Mesangial cell (primary cell): Measurements from ENCODE around the gene HEMGN. TPM values are rescaled to one million over a fixed set of nuclear protein-coding genes. Genes with fewer than 3 reads are reported as not detected.

Experiments
- total RNA-seq: library from RNA; depleted of rRNA; stranded (reverse); fragments of >200 nt; gene quantifications from 2 replicates; pipeline ENCODE4 v1.2.3, GENCODE V29; 2015

The HEMGN gene
- total RNA-seq, result not detected in 2 replicates

GRCh38 chr9:97938081-97938644 lies at the start of gene HEMGN:
HEMGN (minus strand) TSS chr9:97938172; CDS start chr9:97938136, 36 bp downstream.

GRCh38 chr9:97982683-97983588 lies 45.0 kb upstream of the HEMGN start, which contains the start of gene ANP32B:
ANP32B (plus strand) TSS chr9:97983341; CDS start chr9:97983556, 215 bp downstream.

GRCh38 chr9:97921959-97922724 lies 15.8 kb downstream of the HEMGN start, which contains the start of gene TRMO:
TRMO (minus strand) TSS chr9:97922500; CDS start chr9:97922493, 7 bp downstream.

Other genes starting within 250 kb of the HEMGN start
- gene XPA, start 240.8 kb downstream of the HEMGN start, total RNA-seq, result 1.8 and 2.8 TPM in 2 replicates
- gene FOXE1, start 84.9 kb downstream of the HEMGN start, total RNA-seq, result under 0.01 and 0.38 TPM in 2 replicates
- 7.5 and 14.5 TPM in 2 replicates for gene TRMO, start 15.7 kb downstream of the HEMGN start, total RNA-seq
- gene ANP32B, start 45.2 kb upstream of the HEMGN start, total RNA-seq, result 9.9 and 19.2 TPM in 2 replicates
- 46.5 and 74.0 TPM in 2 replicates for gene NANS, start 118.6 kb upstream of the HEMGN start, total RNA-seq
- gene TRIM14, start 181.1 kb upstream of the HEMGN start, total RNA-seq, result 7.5 and 10.9 TPM in 2 replicates